K562 (cell line): ENCODE measurements around the gene RERE. TPM values are rescaled to one million over a fixed set of nuclear protein-coding genes. Genes with fewer than 3 reads are reported as not detected.

ENCODE experiments used
- AFF1 ChIP-seq, 2 experiments: fragments of 450-650 bp; IDR thresholded peaks; 2 replicates each; pipeline ENCODE4 v1.6.1; 2018; ENCODE audit warnings: mild to moderate bottlenecking in 2 of 2, low read depth in 1 of 2; ENCODE audit not compliant: partially characterized antibody in 2 of 2
- ATF7 ChIP-seq: fragments of 450-650 bp; IDR thresholded peaks from 2 replicates; pipeline ENCODE4 v1.7.1; 2014; ENCODE audit warnings: mild to moderate bottlenecking, moderate library complexity
- FOXA3 ChIP-seq, 2 experiments: fragments of 450-650 bp in 1 of 2; sonication (generic) in 1 of 2; formaldehyde crosslinking; IDR thresholded peaks in 1 of 2; conservative IDR thresholded peaks in 1 of 2; 2 replicates each; pipeline versions ENCODE4 v1.4.0 to v1.8.0; 2020 to 2022; ENCODE audit warnings: mild to moderate bottlenecking in 2 of 2, missing genetic modification reagents in 1 of 2
- HES1 ChIP-seq: fragments of 450-650 bp; IDR thresholded peaks from 2 replicates; pipeline ENCODE4 v1.6.1; 2016; ENCODE audit warnings: low read depth, mild to moderate bottlenecking, moderate library complexity
- MTA2 ChIP-seq: fragments of 450-650 bp; IDR thresholded peaks from 2 replicates; pipeline ENCODE4 v1.6.1; 2016; ENCODE audit warnings: low read depth
- MXI1 ChIP-seq: IDR thresholded peaks from 2 replicates; pipeline ENCODE4 v1.6.1; 2011; ENCODE audit warnings: low read depth, mild to moderate bottlenecking, improper control_type of control experiment, low read length
- PRDM10 ChIP-seq: fragments of 450-650 bp; IDR thresholded peaks from 2 replicates; pipeline ENCODE4 v1.6.1; 2018; ENCODE audit not compliant: partially characterized antibody
- RUNX1 ChIP-seq: sonication (generic); IDR thresholded peaks from 2 replicates; pipeline ENCODE4 v1.6.1; 2016; ENCODE audit warnings: antibody characterized with exemption, low read depth
- TARDBP ChIP-seq: fragments of 450-650 bp; IDR thresholded peaks from 2 replicates; pipeline ENCODE4 v1.6.1; 2016
- ZNF121 ChIP-seq: sonication (generic); formaldehyde crosslinking; conservative IDR thresholded peaks from 2 replicates; pipeline ENCODE4 v1.8.0; 2022; ENCODE audit warnings: missing genetic modification reagents
- ZNF407 ChIP-seq: fragments of 450-650 bp; IDR thresholded peaks from 2 replicates; pipeline ENCODE4 v1.6.1; 2016; ENCODE audit warnings: low read depth
- polyA plus RNA-seq, 8 experiments: library from polyadenylated mRNA; depleted of rRNA in 4 of 8; stranded (reverse) in 5 of 8; unstranded in 3 of 8; fragments of >200 nt; fragmentation: Nextera tagmentation in 2 of 8; fragmentation: Illumina TruSeq in 1 of 8; extraction: Ambion mirVana in 2 of 8; extraction: Trizol in 1 of 8; gene quantifications; 2 replicates each; pipeline versions ENCODE4 v1.2.1 to v1.2.3, GENCODE V29; 2011 to 2014; ENCODE audit warnings: inconsistent platforms in 1 of 8, missing spikeins in 1 of 8
- total RNA-seq, 7 experiments: library from RNA; depleted of rRNA in 6 of 7; stranded (reverse); fragments of >200 nt in 6 of 7; fragmentation: Illumina TruSeq in 2 of 7; extraction: Trizol in 2 of 7; gene quantifications; 2 replicates each; pipeline versions ENCODE4 v1.2.1 to v1.2.3, GENCODE V29; 2011 to 2021; ENCODE audit warnings: low replicate concordance in 1 of 7

The RERE gene
- total and polyA plus RNA-seq, 9 of the 15 experiments (the other 6 are each of a cell fraction or from before 2014, with no cell fraction given), result 3.0 to 51.5 (median 13.4) TPM

- TF ChIP-seq PRDM10 (no peak), MTA2 (no peak), ATF7 (no peak), RUNX1 (no peak), FOXA3 (CRISPR knock-in tag; conservative IDR thresholded peaks at IDR 0.05 in 1 of 2, IDR thresholded peaks at IDR 0.05 in 1 of 2) (no peak), TARDBP (no peak), MXI1 (no peak), HES1 (no peak), ZNF121 (CRISPR knock-in tag) (no peak), AFF1 (IDR thresholded peaks at IDR 0.05; ENCODE audit: low read depth in 1 of 2, partially characterized antibody in 2 of 2) (no peak), ZNF407 (no peak)
These were observed 360.4 kb downstream of the RERE start (continued) for GRCh38 chr1:8456991-8457390.
